BE2C (cell line): Measurements from ENCODE around the gene TXNL1.

ENCODE experiments used
- DNase-seq: peaks from one replicate; pipeline ENCODE4 v3.0.0-alpha.2; 2020
- H3K27me3 ChIP-seq: fragments of 250-450 bp; sonication (Bioruptor Pico); 2 replicates; pipeline ENCODE4 v1.5.1; 2020; ENCODE audit warnings: mild to moderate bottlenecking
- H3K36me3 ChIP-seq: fragments of 250-450 bp; sonication (Bioruptor Pico); 2 replicates; pipeline ENCODE4 v1.5.1; 2020; ENCODE audit warnings: mild to moderate bottlenecking
- H3K4me1 ChIP-seq: fragments of 250-450 bp; sonication (Bioruptor Pico); 2 replicates; pipeline ENCODE4 v1.5.1; 2020
- H3K4me3 ChIP-seq: 2 replicates; pipeline ENCODE4 v1.5.1; 2011; ENCODE audit warnings: low read depth, low read length
- H3K9me3 ChIP-seq: fragments of 250-450 bp; sonication (Bioruptor Pico); 2 replicates; pipeline ENCODE4 v1.5.1; 2020
- CTCF ChIP-seq: IDR thresholded peaks from 2 replicates; pipeline ENCODE4 v1.5.1; 2012; ENCODE audit warnings: mild to moderate bottlenecking, low read depth, low read length

Gene TXNL1

GRCh38 chr18:56569416-56569815 lies 69.0 kb downstream of the TXNL1 start:
- no peaks in the 10 kb centered on the region for H3K36me3 ChIP-seq
- H3K4me1 ChIP-seq, result no peaks in the 10 kb centered on the region
- H3K4me3 ChIP-seq, result no peak overlapping the region
- TF ChIP-seq CTCF, result no peak
- DNase-seq, result no peak
- H3K27me3 ChIP-seq, result no peaks in the 10 kb centered on the region
- H3K9me3 ChIP-seq, result no peaks in the 10 kb centered on the region

- Histone ChIP-seq H3K36me3 (no peaks in the 10 kb centered on the region), H3K4me1 (no peaks in the 10 kb centered on the region), H3K27me3 (no peaks in the 10 kb centered on the region), H3K4me3 (no peak overlapping the region), H3K9me3 (no peaks in the 10 kb centered on the region)
- no peak for DNase-seq
- no peak for TF ChIP-seq CTCF
These were observed 69.4 kb downstream of the TXNL1 start for GRCh38 chr18:56568986-56569385.

- no peaks in the 10 kb centered on the region for H3K36me3 ChIP-seq
- no peak for DNase-seq
- H3K4me1 ChIP-seq, result no peaks in the 10 kb centered on the region
- H3K9me3 ChIP-seq, result no peaks in the 10 kb centered on the region
- no peaks in the 10 kb centered on the region for H3K27me3 ChIP-seq
- no peak for TF ChIP-seq CTCF
- H3K4me3 ChIP-seq, result no peak overlapping the region
These were observed 72.6 kb downstream of the TXNL1 start for GRCh38 chr18:56565551-56566345.

GRCh38 chr18:56565046-56565445 lies 73.3 kb downstream of the TXNL1 start:
- H3K4me3 ChIP-seq, result no peak overlapping the region
- no peak for DNase-seq
- H3K9me3 ChIP-seq, result no peaks in the 10 kb centered on the region
- no peaks in the 10 kb centered on the region for H3K36me3 ChIP-seq
- no peaks in the 10 kb centered on the region for H3K4me1 ChIP-seq
- H3K27me3 ChIP-seq, result no peaks in the 10 kb centered on the region
- TF ChIP-seq CTCF, result no peak

GRCh38 chr18:56563568-56563967 lies 74.8 kb downstream of the TXNL1 start:
- peak; percentile 18 for DNase-seq
- Histone ChIP-seq H3K4me3 (no peak overlapping the region), H3K4me1 (no peaks in the 10 kb centered on the region), H3K27me3 (no peaks in the 10 kb centered on the region), H3K36me3 (no peaks in the 10 kb centered on the region), H3K9me3 (no peaks in the 10 kb centered on the region)
- peak; percentile 28 for TF ChIP-seq CTCF

- DNase-seq, result no peak
- Histone ChIP-seq H3K36me3 (no peaks in the 10 kb centered on the region), H3K27me3 (no peaks in the 10 kb centered on the region), H3K9me3 (no peaks in the 10 kb centered on the region), H3K4me3 (no peak overlapping the region), H3K4me1 (no peaks in the 10 kb centered on the region)
- no peak for TF ChIP-seq CTCF
These were observed 75.9 kb downstream of the TXNL1 start for GRCh38 chr18:56562479-56562878.
